ENCODE data around the gene FGF14.

Gene FGF14

GRCh38 chr13:101700598-101700997 is 701.2 kb downstream of the FGF14 start:
- DNase-seq: no peak

- no peak for DNase-seq
Measured at GRCh38 chr13:101698400-101698799, 703.4 kb downstream of the FGF14 start.

- DNase-seq: no peak
Measured at GRCh38 chr13:101697745-101698144, 704.1 kb downstream of the FGF14 start.

- no peak for DNase-seq
Measured at GRCh38 chr13:101695870-101696516, 705.9 kb downstream of the FGF14 start.

GRCh38 chr13:101691341-101691860 is 710.4 kb downstream of the FGF14 start:
- DNase-seq: no peak

- no peak for DNase-seq
Measured at GRCh38 chr13:101690871-101691270, 711.0 kb downstream of the FGF14 start.

GRCh38 chr13:101686003-101686402 is 715.8 kb downstream of the FGF14 start:
- no peak for DNase-seq

GRCh38 chr13:101681834-101682233 is 720.0 kb downstream of the FGF14 start:
- DNase-seq: no peak

GRCh38 chr13:101673360-101674105 is 728.3 kb downstream of the FGF14 start:
- DNase-seq: no peak

- no peak for DNase-seq
Measured at GRCh38 chr13:101661839-101662238, 740.0 kb downstream of the FGF14 start.

All from stimulated activated CD4-positive, alpha-beta T cell treated with anti-CD3 and anti-CD28 coated beads, Interleukin-4, amount 100 ng/mL, for 4 hours (primary cell).